ENCODE data around the gene RNF10.
"Not testable (repeated sequence)": the region's sequence is repeated elsewhere in the genome, so short reads cannot be mapped to it uniquely, and the experiment has no call there.

The RNF10 gene

GRCh38 chr12:120610560-120610959, 76.4 kb downstream of the RNF10 start:
- H3K9ac ChIP-seq (ENCODE audit: low read length), result no peak overlapping the region
- no peak overlapping the region for H3K4me3 ChIP-seq (ENCODE audit: low read length)
- H3K9me3 ChIP-seq (ENCODE audit: control insufficient read depth, low read length), result no peaks in the 10 kb centered on the region
- peaks cover 9% of the 10 kb centered on the region for H3K4me1 ChIP-seq (ENCODE audit: control insufficient read depth, insufficient read depth, low read length)
- no peaks in the 10 kb centered on the region for H3K27me3 ChIP-seq (ENCODE audit: control insufficient read depth, insufficient read depth, low read length)
- no peaks in the 10 kb centered on the region for H3K36me3 ChIP-seq (ENCODE audit: control insufficient read depth, insufficient read depth, low read length)

GRCh38 chr12:120611534-120611933, 77.4 kb downstream of the RNF10 start:
- H3K9ac ChIP-seq (ENCODE audit: low read length); H3K9me3 ChIP-seq (ENCODE audit: control insufficient read depth, low read length); H3K36me3 ChIP-seq (ENCODE audit: control insufficient read depth, insufficient read depth, low read length); H3K4me1 ChIP-seq (ENCODE audit: control insufficient read depth, insufficient read depth, low read length); H3K4me3 ChIP-seq (ENCODE audit: low read length); H3K27me3 ChIP-seq (ENCODE audit: control insufficient read depth, insufficient read depth, low read length): not testable (repeated sequence)

GRCh38 chr12:120614848-120615247, 80.7 kb downstream of the RNF10 start:
- Histone ChIP-seq H3K4me1 (ENCODE audit: control insufficient read depth, insufficient read depth, low read length) (peaks cover 9% of the 10 kb centered on the region), H3K9me3 (ENCODE audit: control insufficient read depth, low read length) (no peaks in the 10 kb centered on the region), H3K27me3 (ENCODE audit: control insufficient read depth, insufficient read depth, low read length) (peaks cover 6% of the 10 kb centered on the region), H3K9ac (ENCODE audit: low read length) (no peak overlapping the region), H3K36me3 (ENCODE audit: control insufficient read depth, insufficient read depth, low read length) (no peaks in the 10 kb centered on the region), H3K4me3 (ENCODE audit: low read length) (no peak overlapping the region)

GRCh38 chr12:120617193-120617592, 83.0 kb downstream of the RNF10 start:
- not testable (repeated sequence) for H3K9me3 ChIP-seq (ENCODE audit: control insufficient read depth, low read length); H3K4me3 ChIP-seq (ENCODE audit: low read length); H3K36me3 ChIP-seq (ENCODE audit: control insufficient read depth, insufficient read depth, low read length); H3K4me1 ChIP-seq (ENCODE audit: control insufficient read depth, insufficient read depth, low read length); H3K27me3 ChIP-seq (ENCODE audit: control insufficient read depth, insufficient read depth, low read length); H3K9ac ChIP-seq (ENCODE audit: low read length)

GRCh38 chr12:120617767-120618166, 83.6 kb downstream of the RNF10 start:
- not testable (repeated sequence) for H3K9me3 ChIP-seq (ENCODE audit: control insufficient read depth, low read length); H3K9ac ChIP-seq (ENCODE audit: low read length); H3K4me3 ChIP-seq (ENCODE audit: low read length); H3K27me3 ChIP-seq (ENCODE audit: control insufficient read depth, insufficient read depth, low read length); H3K4me1 ChIP-seq (ENCODE audit: control insufficient read depth, insufficient read depth, low read length); H3K36me3 ChIP-seq (ENCODE audit: control insufficient read depth, insufficient read depth, low read length)

GRCh38 chr12:120618954-120619615, 84.9 kb downstream of the RNF10 start:
- no peak overlapping the region for H3K4me3 ChIP-seq (ENCODE audit: low read length)
- H3K9me3 ChIP-seq (ENCODE audit: control insufficient read depth, low read length), result no peaks in the 10 kb centered on the region
- no peaks in the 10 kb centered on the region for H3K36me3 ChIP-seq (ENCODE audit: control insufficient read depth, insufficient read depth, low read length)
- peaks cover 6% of the 10 kb centered on the region for H3K27me3 ChIP-seq (ENCODE audit: control insufficient read depth, insufficient read depth, low read length)
- H3K9ac ChIP-seq (ENCODE audit: low read length), result no peak overlapping the region
- peaks cover 4% of the 10 kb centered on the region for H3K4me1 ChIP-seq (ENCODE audit: control insufficient read depth, insufficient read depth, low read length)

GRCh38 chr12:120620624-120621023, 86.5 kb downstream of the RNF10 start:
- no peak overlapping the region for H3K9ac ChIP-seq (ENCODE audit: low read length)
- no peak overlapping the region for H3K4me3 ChIP-seq (ENCODE audit: low read length)
- H3K9me3 ChIP-seq (ENCODE audit: control insufficient read depth, low read length), result no peaks in the 10 kb centered on the region
- peaks cover 6% of the 10 kb centered on the region for H3K27me3 ChIP-seq (ENCODE audit: control insufficient read depth, insufficient read depth, low read length)
- no peaks in the 10 kb centered on the region for H3K4me1 ChIP-seq (ENCODE audit: control insufficient read depth, insufficient read depth, low read length)
- no peaks in the 10 kb centered on the region for H3K36me3 ChIP-seq (ENCODE audit: control insufficient read depth, insufficient read depth, low read length)

GRCh38 chr12:120625557-120626419, 91.6 kb downstream of the RNF10 start:
- H3K4me3 ChIP-seq (ENCODE audit: low read length), result no peak overlapping the region
- no peaks in the 10 kb centered on the region for H3K4me1 ChIP-seq (ENCODE audit: control insufficient read depth, insufficient read depth, low read length)
- H3K9ac ChIP-seq (ENCODE audit: low read length), result no peak overlapping the region

More at GRCh38 chr12:120625557-120626419, 91.6 kb downstream of the RNF10 start:
- H3K27me3 ChIP-seq (ENCODE audit: control insufficient read depth, insufficient read depth, low read length), result no peaks in the 10 kb centered on the region
- no peaks in the 10 kb centered on the region for H3K9me3 ChIP-seq (ENCODE audit: control insufficient read depth, low read length)
- H3K36me3 ChIP-seq (ENCODE audit: control insufficient read depth, insufficient read depth, low read length), result no peaks in the 10 kb centered on the region

All from mucosa of stomach (tissue), 1 donor.